Fibroblast of the conjunctiva (primary cell): ENCODE results near the gene LITAFD.
A peak's percentile ranks its signal among the peaks of the same experiment; 100 is the strongest.

Experiments
- DNase-seq: peaks from one replicate; pipeline ENCODE4 v3.0.0-alpha.2; 2010; ENCODE audit warnings: low read depth

The LITAFD gene

DNA sequence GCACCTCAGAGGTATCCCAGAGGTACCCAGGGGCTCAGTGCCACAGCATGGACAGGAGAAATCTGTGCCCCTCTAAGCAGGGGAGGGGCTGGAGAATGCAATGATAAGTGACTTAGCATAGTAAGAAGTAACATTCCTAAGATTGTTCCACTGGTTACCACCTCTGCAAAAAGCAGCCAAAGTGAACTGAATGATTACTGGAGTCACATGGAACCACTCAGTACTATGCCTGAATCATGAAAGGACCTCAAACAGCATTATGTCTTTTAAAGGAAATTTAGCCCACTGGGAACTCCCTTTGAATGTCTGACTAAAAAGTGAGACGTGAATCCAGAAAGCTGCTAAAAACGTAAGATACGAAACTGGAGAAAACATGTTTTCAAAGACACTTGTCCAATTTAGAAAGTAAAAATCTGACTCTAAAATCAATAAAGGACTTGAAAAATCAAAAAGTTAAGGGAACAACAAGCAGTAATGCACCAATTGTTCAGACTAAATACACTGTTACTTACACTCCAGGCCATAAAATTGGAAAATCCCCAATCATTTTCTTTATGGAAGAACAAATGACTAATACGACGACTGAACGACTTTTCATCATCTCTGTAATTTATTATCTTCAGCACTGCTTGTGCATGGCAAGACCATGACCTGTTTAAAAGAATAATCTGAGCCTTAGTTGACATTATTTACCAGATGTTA, 38.6 kb downstream of the LITAFD start:
- DNase-seq: no peak

DNA sequence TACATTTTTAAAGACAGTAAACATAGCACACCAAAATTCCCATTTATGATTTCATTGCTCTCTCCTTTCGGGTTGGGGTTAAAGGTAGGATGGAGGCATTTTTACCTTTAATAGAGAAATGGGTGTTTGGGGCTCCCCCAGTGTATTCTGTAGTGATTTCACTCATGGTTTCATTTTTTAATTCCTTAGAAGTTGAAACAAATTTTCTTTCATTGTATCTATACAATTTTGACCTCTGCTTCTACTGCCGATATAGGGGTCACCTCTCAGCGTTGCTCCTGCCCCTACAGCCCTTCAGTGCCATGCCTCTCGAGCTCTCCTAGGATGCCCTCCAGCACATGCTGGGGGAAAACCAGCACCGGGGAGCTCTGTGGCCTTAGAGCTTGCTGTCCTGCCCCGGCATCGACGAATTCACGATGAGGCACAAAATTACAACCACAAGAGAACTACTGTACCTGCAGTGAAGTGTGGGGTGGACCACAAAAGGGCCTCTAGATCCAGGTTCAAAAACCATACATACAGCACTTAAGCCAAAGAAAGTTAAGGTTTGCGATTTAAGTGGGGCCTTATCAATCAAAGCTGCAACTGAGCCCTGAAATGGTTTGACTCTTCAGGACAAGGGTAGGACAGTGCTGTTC, 39.3 kb downstream of the LITAFD start:
- DNase-seq: no peak

DNA sequence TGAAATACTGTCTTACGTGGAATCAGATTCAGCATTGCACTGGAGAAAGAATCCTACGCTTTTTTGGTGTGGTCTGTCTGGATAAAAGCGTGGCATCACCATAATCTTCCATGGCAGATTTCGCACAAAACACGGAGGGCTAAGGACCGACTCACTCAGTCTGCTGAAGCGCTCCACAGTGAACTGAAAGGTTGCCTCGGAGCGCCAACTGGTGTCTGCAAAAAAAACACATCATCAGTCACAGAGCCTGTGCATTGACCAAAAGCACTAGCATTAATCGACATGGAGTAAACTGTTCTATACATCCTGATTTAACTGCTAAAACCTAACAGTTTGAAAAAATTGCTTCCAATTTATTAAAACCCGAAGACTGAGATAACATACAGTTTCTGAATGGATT, 41.0 kb downstream of the LITAFD start:
- DNase-seq: no peak

DNA sequence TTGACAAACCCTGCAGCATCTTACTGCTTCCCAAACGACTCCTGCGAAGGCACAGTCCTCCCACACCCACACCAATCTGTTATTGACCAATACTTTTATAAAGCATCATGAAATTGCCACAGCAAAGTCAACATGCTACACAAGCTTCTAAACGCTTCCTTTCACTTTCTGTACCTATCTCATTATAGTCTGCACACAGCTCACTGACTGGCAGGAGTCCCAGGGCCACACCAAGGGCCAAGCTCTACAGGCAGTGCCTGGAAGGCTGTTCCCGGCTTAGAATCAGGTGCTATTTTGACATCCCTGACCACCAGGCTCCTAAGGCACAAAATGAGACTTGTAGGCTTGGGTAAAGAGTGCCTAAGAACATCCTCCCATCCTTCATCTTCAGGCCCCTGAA, 42.1 kb downstream of the LITAFD start:
- DNase-seq: no peak

DNA sequence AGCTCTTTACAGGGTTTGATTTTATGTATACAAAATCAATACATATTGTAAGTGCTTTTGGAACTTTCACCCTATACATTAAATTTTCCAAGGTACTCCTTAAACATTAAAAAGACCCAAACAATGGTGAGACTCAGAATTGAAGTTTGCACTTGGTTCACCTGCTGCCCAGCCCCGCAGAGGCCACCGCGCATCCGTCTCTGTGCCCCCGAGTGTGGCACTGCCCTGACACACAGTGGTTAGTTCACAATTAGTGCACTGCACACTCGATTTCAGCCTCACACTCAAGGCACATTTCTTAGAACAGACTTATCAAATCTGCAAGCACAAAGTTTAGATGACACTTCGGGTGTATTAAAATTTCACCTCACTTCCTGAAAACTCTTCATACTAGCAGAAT, 43.3 kb downstream of the LITAFD start:
- no peak for DNase-seq

DNA sequence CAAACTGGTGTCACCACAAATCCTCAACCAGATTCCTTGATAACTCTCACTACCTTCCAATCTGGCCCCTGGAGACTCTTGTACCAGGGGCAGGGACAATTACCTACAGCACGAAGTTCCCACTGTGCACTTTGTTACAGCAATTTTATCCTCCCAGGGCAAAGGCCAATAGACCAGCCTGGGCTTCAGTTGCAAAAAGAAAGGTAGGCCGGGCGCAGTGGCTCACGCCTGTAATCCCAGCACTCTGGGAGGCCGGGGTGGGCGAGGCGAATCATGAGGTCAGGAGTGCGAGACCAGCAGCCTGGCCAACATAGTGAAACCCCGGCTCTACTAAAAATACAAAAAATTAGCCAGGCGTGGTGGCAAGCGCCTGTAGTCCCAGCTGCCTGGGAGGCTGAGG, 44.7 kb downstream of the LITAFD start:
- DNase-seq: no peak

DNA sequence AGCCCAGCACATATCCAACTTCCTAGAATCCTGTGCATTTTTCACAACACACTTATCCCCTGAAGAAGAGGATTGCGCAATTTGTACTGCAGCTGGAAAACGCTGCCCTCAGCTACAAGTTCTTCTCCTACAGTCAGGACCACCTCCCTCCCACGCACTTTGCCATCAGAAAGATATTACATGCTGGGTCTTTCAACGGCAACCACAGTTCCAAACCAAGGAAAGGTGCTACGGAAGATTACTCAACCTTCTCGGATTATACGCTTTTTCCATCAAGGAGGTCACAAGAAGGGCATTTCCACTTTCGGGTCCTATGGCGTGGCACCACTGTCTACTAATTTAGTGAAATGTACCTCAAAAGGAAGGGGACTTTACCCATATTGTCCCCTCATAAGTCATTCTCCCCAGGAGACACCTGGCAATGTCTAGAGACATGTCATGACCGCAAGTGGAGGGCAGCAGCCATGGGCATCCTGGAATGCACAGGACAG, 46.4 kb downstream of the LITAFD start:
- DNase-seq: peak; percentile 9

DNA sequence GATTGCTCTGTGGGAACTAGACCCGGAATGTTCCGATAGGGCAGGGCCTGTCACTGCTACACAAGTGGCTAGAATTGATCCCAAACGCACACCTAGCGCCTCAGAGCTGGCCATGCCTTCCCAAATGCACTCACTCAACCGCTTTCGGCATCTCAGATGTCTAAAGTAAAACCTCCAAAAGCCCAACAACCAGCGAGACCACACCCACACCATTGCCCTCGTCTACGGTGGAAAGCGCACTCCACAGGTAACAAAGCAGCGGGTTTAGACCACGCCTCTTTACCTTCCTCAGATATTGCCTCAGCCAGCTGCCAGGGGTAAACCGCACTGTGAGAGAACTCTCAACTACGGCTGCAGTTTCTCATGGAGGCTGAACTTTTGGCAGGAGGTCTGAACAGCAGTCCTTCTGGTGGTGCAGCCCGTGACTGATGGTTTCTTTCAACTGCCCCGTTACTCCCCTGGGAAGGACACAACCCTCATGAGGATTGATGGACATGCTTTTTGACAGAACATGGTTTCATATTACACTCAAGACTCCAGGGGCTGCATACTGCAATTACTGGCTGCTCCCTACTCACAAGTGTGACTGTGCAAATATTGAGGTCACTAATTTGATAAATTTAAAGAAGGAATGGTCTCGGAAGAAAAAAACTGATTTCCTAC, 47.1 kb downstream of the LITAFD start:
- DNase-seq: no peak

DNA sequence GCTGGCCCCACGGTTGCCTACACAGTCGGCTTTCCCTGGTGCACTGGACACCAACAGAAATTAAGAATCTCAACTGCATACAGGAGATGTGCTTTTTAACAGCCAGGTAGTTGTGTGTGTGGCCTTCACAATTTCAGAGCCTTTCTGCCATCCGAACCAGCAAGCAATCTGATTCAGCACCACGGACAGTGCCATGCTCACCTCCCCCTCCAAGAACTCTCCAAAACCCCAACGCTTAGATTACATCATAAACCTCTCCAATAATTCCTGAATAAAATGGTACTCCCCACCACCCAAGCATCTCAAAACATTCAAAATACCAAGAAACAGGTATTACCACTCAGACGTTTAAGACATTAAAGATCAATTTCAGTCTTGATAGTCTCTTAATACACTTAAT, 49.7 kb downstream of the LITAFD start:
- DNase-seq: peak; percentile 43

DNA sequence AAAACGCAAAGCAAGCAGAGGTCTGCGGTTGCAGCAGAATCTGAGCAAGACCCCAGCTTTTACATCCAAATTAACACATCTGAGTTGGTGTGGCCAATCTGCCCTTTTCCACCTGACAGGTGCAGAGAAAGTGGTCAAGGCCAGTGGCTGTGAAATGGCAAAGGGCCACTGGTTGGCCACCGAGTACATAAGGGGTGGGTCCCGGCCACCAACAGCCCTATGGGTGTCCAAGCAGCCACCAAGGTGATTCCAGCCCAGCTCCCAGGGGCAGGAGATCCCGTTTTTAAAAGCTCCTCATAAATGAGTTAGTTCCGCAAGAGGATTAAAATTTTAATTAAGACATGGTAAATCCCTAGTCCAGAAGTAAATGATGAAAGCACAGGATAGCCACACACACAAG, 52.5 kb downstream of the LITAFD start:
- no peak for DNase-seq
